Common myeloid progenitor, CD34-positive (primary cell): ENCODE data around the gene SI.
"Not testable (repeated sequence)": the region's sequence is repeated elsewhere in the genome, so short reads cannot be mapped to it uniquely, and the experiment has no call there.

Experiments used
- CTCF ChIA-PET: fragments of 350-600 bp; sonication (Branson Sonifier 250); formaldehyde crosslinking; loops from one replicate; lab custom pipeline; 2021; ENCODE audit warnings: antibody characterized with exemption; lab: Charles Lee
- POLR2A ChIA-PET: fragments of 350-600 bp; sonication (Branson Sonifier 250); formaldehyde crosslinking; loops from one replicate; lab custom pipeline; 2021; ENCODE audit warnings: antibody characterized with exemption; lab: Charles Lee
- DNase-seq, 3 donors: peaks; one replicate each; pipeline versions ENCODE4 v3.0.0 to v3.0.0-alpha.2; 2013
- H3K27ac ChIP-seq, 2 experiments: 1 replicate in 1 of 2; 2 replicates in 1 of 2; pipeline ENCODE4 v1.7.0; 2013; ENCODE audit warnings: inconsistent platforms in 2 of 2, low read length in 2 of 2, mild to moderate bottlenecking in 2 of 2, low read depth in 1 of 2, moderate library complexity in 1 of 2; ENCODE audit not compliant: severe bottlenecking in 2 of 2, insufficient read depth in 1 of 2, poor library complexity in 1 of 2
- H3K27me3 ChIP-seq, 5 experiments: replicated peaks in 2 of 5; 1 replicate in 3 of 5; 2 replicates in 2 of 5; pipeline versions ENCODE4 v1.6.1 to v1.7.0; 2013; ENCODE audit warnings: low read length in 4 of 5, mild to moderate bottlenecking in 2 of 5, moderate library complexity in 2 of 5, inconsistent platforms in 1 of 5; ENCODE audit not compliant: insufficient read depth in 5 of 5, control insufficient read depth in 4 of 5
- H3K36me3 ChIP-seq, 4 experiments: 1 replicate in 2 of 4; 2 replicates in 2 of 4; pipeline versions ENCODE4 v1.6.1 to v1.7.0; 2013; ENCODE audit warnings: low read length in 3 of 4, control low read depth in 1 of 4, mild to moderate bottlenecking in 1 of 4; ENCODE audit not compliant: control insufficient read depth in 4 of 4, insufficient read depth in 4 of 4
- H3K4me1 ChIP-seq, 4 experiments: 1 replicate in 3 of 4; 2 replicates in 1 of 4; pipeline versions ENCODE4 v1.6.1 to v1.7.1; 2013; ENCODE audit warnings: low read length in 3 of 4, mild to moderate bottlenecking in 3 of 4, control low read depth in 1 of 4, inconsistent platforms in 1 of 4, moderate library complexity in 1 of 4; ENCODE audit not compliant: control insufficient read depth in 4 of 4, insufficient read depth in 4 of 4; ENCODE audit errors: control extremely low read depth in 1 of 4
- H3K4me3 ChIP-seq, 7 experiments: 1 replicate in 4 of 7; 2 replicates in 3 of 7; pipeline versions ENCODE4 v1.5.1 to v1.7.0; 2013; ENCODE audit warnings: mild to moderate bottlenecking in 7 of 7, low read length in 6 of 7, moderate library complexity in 6 of 7, inconsistent platforms in 2 of 7, low read depth in 2 of 7, control low read depth in 1 of 7; ENCODE audit not compliant: insufficient read depth in 4 of 7, control insufficient read depth in 1 of 7; ENCODE audit errors: extremely low read depth in 1 of 7
- H3K9me3 ChIP-seq, 5 experiments: 1 replicate in 4 of 5; 2 replicates in 1 of 5; pipeline versions ENCODE4 v1.6.1 to v1.7.1; 2013; ENCODE audit warnings: low read length in 4 of 5, mild to moderate bottlenecking in 2 of 5, inconsistent platforms in 1 of 5, low read depth in 1 of 5, moderate library complexity in 1 of 5; ENCODE audit not compliant: control insufficient read depth in 4 of 5, insufficient read depth in 2 of 5; ENCODE audit errors: control extremely low read depth in 1 of 5
- WGBS: methylation state at CpG from one replicate; pipeline ENCODE4 v1.1.5; 2013; ENCODE audit not compliant: insufficient coverage; 5-methylcytosine and 5-hydroxymethylcytosine counted together

The SI gene

DNA sequence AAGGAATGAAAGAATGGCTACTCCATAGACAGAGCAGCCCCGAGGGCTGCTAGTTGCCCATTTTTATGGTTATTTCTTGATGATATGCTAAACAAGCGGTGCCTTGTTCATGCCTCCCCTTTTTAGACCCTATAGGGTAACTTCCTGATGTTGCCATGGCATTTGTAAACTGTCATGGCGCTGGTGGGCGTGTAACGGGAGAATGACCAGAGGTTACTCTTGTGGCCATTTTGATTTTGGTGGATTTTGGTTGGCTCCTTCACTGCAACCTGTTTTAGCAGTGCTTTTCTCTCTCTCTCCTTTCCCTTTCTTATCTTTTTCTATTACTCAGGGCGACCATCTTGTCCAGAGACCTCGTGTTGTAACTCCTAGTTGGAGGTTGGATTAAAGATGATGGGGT is 126.9 kb downstream of the SI start:
- H3K9me3 ChIP-seq, H3K27ac ChIP-seq, H3K27me3 ChIP-seq, POLR2A ChIA-PET, H3K4me1 ChIP-seq, H3K4me3 ChIP-seq, CTCF ChIA-PET, DNase-seq, H3K36me3 ChIP-seq: not testable (repeated sequence)
- WGBS, result 96% methylated on average over 4 of the region's 7 CpGs

DNA sequence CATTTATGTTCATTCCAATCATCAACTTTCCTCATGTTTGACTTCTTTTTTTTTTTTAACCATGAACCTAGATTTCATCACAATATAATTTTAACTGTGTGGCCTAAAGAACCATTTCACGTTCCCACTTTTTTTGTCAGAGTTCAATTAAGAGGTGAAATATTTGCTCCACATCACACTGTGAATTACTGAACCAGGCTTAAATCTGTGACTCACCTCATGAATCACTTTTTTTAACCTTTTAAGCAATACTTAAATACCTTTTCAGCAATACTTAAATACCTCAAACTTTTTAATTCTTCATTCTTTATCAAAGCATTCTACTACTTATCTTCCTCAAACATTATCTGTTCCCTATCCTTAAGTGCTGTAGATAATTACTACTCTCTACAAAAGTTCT is 137.6 kb downstream of the SI start:
- H3K4me3 ChIP-seq, result no peak overlapping the region
- WGBS, result no CpG with 5 or more reads among the region's 1 CpG
- H3K9me3 ChIP-seq, result no peaks in the 10 kb centered on the region
- CTCF ChIA-PET, result no interaction called here
- H3K4me1 ChIP-seq, result no peaks in the 10 kb centered on the region
- H3K36me3 ChIP-seq, result no peaks in the 10 kb centered on the region
- H3K27ac ChIP-seq, result no peak overlapping the region
- no peaks in the 10 kb centered on the region for H3K27me3 ChIP-seq
- no peak for DNase-seq
- POLR2A ChIA-PET, result no interaction called here

DNA sequence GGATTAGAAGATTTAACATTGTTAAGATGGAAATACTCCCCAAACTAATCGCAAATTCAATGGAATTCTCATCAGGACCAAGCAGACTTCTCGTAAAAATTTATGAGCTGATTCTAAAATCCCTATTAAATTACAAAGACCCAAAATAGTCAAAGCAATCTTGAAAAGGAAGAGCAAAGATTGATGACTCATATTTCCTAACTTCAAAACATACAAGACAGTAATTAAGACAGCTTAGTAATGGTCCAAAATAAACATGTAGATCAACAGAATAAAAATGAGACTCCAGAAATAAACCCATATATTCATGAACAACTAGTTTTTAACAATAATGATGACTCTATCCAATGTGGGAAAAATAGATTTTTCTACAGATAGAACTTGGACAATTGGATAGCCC is 148.7 kb downstream of the SI start:
- H3K27me3 ChIP-seq, result no peaks in the 10 kb centered on the region
- H3K27ac ChIP-seq, result no peak overlapping the region
- ChIA-PET POLR2A (no interaction called here), CTCF (no interaction called here)
- no peaks in the 10 kb centered on the region for H3K9me3 ChIP-seq
- H3K36me3 ChIP-seq, result no peaks in the 10 kb centered on the region
- WGBS, result 80% methylated on average over 1 of the region's 2 CpGs
- H3K4me1 ChIP-seq, result no peaks in the 10 kb centered on the region
- no peak overlapping the region for H3K4me3 ChIP-seq
- DNase-seq, result no peak
